T-helper 17 cell (primary cell): ENCODE measurements around the gene CPEB4. TPM values are rescaled to one million over a fixed set of nuclear protein-coding genes. Genes with fewer than 3 reads are reported as not detected.

Experiments
- ATAC-seq: fragments of 150-1000 bp; cut with Tn5 transposase; 2 replicates; pipeline ENCODE4 v1.10.0; 2021; ENCODE audit warnings: mild to moderate bottlenecking, moderate library complexity
- DNase-seq, 3 donors: peaks; one replicate each; pipeline versions ENCODE4 v3.0.0 to v3.0.0-alpha.2; 2020 to 2021
- H3K9me3 ChIP-seq: one replicate; pipeline ENCODE4 v1.7.0; 2013; ENCODE audit warnings: low read length, mild to moderate bottlenecking; ENCODE audit not compliant: control insufficient read depth, poor library complexity, severe bottlenecking
- H3K27ac Mint-ChIP-seq: one replicate; pipeline ENCODE4 v1.8.0; 2022; ENCODE audit warnings: mild to moderate bottlenecking, moderate library complexity, mixed read lengths
- H3K27me3 Mint-ChIP-seq: one replicate; pipeline ENCODE4 v1.8.0; 2022; ENCODE audit warnings: mixed read lengths
- H3K36me3 Mint-ChIP-seq: one replicate; pipeline ENCODE4 v1.8.0; 2022; ENCODE audit warnings: low read depth, mixed read lengths
- H3K4me1 Mint-ChIP-seq: one replicate; pipeline ENCODE4 v1.8.0; 2022; ENCODE audit warnings: mild to moderate bottlenecking, mixed read lengths
- H3K4me3 Mint-ChIP-seq: one replicate; pipeline ENCODE4 v1.8.0; 2022; ENCODE audit warnings: mild to moderate bottlenecking, moderate library complexity, mixed read lengths
- total RNA-seq, 4 donors: library from RNA in 2 of 4; stranded (reverse) in 2 of 4; gene quantifications; one replicate each; pipeline ENCODE4 v1.2.3 and lab custom pipeline; 2022 to 2026

Gene CPEB4
- total RNA-seq, 2 donors from 2014 or later, result 25.3 to 33.3 TPM

DNA sequence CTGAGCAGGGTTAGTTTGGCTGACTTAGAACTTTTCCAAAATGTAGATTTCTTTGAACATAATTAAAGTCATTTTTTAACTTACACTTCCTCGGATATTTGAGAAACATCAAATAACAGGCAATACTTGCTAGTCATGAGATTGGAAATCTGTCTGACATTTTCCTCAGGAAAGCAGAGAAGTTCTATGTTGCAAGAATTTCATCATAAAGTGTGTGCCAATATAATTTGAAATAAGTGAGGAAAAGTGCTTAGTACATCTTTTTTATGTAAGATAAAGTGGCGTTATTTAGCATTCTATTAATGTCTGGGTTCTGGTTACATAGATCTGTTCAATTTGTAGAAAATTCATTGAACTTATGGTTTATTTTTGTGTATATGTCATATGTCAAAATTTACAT is 52.1 kb downstream of the CPEB4 start:
- H3K4me3 Mint-ChIP-seq, result no peak overlapping the region
- no peak for DNase-seq
- ATAC-seq, result no peak
- H3K36me3 Mint-ChIP-seq, result no peaks in the 10 kb centered on the region
- no peaks in the 10 kb centered on the region for H3K9me3 ChIP-seq
- H3K4me1 Mint-ChIP-seq, result peaks cover 7% of the 10 kb centered on the region
- H3K27me3 Mint-ChIP-seq, result no peaks in the 10 kb centered on the region
- H3K27ac Mint-ChIP-seq, result no peak overlapping the region

DNA sequence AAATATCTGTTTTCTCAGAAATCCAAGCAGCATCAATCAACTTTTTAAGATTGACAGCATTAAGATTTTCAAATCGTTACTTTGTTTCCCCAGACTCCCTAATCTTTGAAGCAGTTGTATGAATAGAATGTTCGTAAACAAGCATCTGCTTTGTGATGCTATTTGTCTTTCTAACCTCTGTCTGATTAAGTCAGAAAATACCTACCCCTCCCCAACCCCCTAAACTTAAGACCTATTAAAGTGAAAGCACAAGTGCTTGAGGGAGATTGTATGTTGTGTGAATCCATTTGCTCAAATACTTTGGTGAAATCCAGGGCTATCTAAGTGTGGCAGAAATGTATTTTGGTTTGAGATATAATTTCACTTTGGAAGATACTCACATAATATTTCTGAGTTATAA is 53.0 kb downstream of the CPEB4 start:
- H3K36me3 Mint-ChIP-seq, result no peaks in the 10 kb centered on the region
- ATAC-seq (no peak), DNase-seq (no peak)
- H3K9me3 ChIP-seq, result no peaks in the 10 kb centered on the region
- no peak overlapping the region for H3K4me3 Mint-ChIP-seq
- peaks cover 7% of the 10 kb centered on the region for H3K4me1 Mint-ChIP-seq
- no peaks in the 10 kb centered on the region for H3K27me3 Mint-ChIP-seq
- no peak overlapping the region for H3K27ac Mint-ChIP-seq

DNA sequence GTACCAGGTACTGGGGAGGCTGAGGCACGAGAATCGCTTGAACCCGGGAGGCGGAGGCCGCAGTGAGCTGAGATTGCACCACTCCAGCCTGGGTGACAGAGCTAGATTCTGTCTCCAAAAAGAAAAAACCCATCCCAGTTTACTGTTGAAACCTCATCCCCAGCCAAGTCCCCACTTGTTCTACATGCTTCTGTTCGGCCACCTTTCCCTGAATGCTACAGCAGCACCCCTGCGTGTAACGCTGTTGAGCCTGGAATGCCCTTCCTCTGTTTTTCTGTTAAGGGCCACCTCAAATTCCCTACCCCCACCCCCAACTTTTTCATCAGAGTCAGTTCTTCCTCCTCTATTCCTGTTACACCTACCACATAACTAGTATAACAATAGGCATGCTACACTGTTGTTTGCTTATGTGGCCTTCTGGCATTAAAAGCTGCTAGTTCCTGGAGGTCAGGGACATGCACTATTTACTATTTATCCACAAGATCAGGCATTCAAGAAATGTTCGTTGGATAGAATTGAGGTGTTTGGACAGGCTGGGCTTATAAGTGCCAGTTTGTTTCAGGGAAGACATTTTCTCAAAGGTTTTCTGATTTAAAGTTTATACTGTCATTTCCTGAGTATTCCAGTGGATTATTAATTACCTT is 53.7 kb downstream of the CPEB4 start:
- DNase-seq (no peak), ATAC-seq (no peak)
- H3K27me3 Mint-ChIP-seq, result no peaks in the 10 kb centered on the region
- no peak overlapping the region for H3K4me3 Mint-ChIP-seq
- no peaks in the 10 kb centered on the region for H3K9me3 ChIP-seq
- H3K27ac Mint-ChIP-seq, result no peak overlapping the region
- H3K36me3 Mint-ChIP-seq, result peaks cover 2% of the 10 kb centered on the region
- peaks cover 7% of the 10 kb centered on the region for H3K4me1 Mint-ChIP-seq

DNA sequence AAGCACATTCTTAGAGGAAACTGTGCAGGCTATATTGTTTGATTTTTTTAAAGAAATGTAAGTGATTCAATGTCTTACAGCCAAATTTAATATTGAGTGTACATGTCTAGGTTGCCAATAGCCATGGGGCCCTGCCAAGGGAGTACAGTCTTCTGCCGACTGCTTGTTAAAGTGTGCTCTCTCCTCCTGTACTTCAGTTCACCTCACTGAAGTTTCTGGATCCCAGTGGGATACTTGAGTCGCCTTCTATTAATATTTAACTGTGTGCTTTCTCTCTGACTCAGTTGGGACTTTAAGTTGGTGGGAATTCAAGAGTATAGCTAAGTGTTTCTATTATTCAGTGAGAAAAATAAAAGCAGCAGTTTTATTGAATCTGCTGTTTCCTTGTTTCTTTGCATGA is 56.4 kb downstream of the CPEB4 start:
- Mint-ChIP-seq H3K4me1 (peaks cover 9% of the 10 kb centered on the region), H3K27me3 (no peaks in the 10 kb centered on the region), H3K27ac (no peak overlapping the region), H3K4me3 (no peak overlapping the region), H3K36me3 (peaks cover 7% of the 10 kb centered on the region)
- DNase-seq (no peak), ATAC-seq (no peak)
- no peaks in the 10 kb centered on the region for H3K9me3 ChIP-seq

DNA sequence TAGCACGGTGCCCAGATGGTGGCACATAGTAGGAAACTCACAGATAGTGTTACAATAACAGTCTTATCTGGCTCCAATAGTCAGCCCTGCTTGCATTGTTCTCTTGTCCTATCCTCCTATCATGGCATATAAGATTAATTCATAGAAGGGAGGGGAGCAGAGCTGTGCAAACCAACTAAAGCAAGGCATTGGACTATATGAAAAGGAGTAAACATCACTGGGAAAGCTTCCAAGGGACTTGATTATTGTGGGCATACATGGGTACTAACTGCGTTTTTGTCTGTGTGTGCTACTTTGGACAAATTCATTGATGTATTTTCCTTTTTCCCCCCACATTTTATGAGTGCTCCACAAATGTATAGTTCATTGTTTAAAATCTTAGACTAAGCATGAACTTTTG is 57.0 kb downstream of the CPEB4 start:
- peaks cover 11% of the 10 kb centered on the region for H3K36me3 Mint-ChIP-seq
- DNase-seq (no peak), ATAC-seq (no peak)
- H3K27ac Mint-ChIP-seq, result no peak overlapping the region
- no peaks in the 10 kb centered on the region for H3K27me3 Mint-ChIP-seq
- H3K4me3 Mint-ChIP-seq, result no peak overlapping the region
- H3K9me3 ChIP-seq, result no peaks in the 10 kb centered on the region
- H3K4me1 Mint-ChIP-seq, result peaks cover 9% of the 10 kb centered on the region

DNA sequence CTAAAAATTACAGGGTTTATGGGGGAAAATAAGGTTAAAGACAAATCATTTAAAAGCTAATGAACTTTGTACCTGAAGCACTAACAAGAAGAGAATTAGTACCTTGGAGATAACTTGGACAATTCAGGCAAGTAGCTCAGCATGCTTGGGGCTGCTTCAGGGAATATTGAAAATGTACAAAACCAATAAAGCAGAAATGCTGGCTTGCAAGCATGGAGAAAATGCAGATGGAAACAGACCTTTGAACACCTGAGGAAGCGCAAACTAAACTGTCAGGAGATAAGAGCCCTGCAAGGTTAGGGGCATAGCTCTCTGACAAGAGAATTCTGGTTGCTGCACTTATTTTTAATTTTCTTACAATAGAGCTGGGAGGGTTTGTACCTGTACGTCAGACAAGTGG is 58.2 kb downstream of the CPEB4 start:
- Mint-ChIP-seq H3K4me1 (peaks cover 9% of the 10 kb centered on the region), H3K27ac (no peak overlapping the region), H3K36me3 (peaks cover 11% of the 10 kb centered on the region), H3K27me3 (no peaks in the 10 kb centered on the region), H3K4me3 (no peak overlapping the region)
- no peak for DNase-seq
- H3K9me3 ChIP-seq, result no peaks in the 10 kb centered on the region
- no peak for ATAC-seq

DNA sequence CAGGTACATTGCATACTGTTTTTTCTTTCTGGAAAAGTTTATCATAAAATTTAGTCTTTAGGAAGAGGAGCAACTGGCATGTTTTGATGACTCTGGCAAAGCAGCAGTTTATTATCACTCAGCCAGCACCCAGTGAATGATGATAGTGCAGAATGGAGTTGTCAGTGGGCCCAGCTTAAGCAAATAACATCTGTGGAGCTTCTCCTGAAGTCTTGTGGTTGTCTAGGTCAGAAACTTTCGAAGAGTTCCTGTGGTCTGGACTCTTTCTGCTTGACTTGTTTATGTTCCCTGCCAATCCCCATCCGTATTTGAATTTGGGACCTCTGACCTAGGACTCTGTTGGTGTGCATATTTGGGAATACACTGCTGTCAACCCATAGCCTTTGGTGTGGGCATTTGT is 62.7 kb downstream of the CPEB4 start:
- ATAC-seq, result no peak
- Mint-ChIP-seq H3K4me3 (no peak overlapping the region), H3K27ac (no peak overlapping the region), H3K36me3 (peaks cover 16% of the 10 kb centered on the region), H3K27me3 (no peaks in the 10 kb centered on the region), H3K4me1 (peaks cover 4% of the 10 kb centered on the region)
- no peak for DNase-seq
- H3K9me3 ChIP-seq, result no peaks in the 10 kb centered on the region

DNA sequence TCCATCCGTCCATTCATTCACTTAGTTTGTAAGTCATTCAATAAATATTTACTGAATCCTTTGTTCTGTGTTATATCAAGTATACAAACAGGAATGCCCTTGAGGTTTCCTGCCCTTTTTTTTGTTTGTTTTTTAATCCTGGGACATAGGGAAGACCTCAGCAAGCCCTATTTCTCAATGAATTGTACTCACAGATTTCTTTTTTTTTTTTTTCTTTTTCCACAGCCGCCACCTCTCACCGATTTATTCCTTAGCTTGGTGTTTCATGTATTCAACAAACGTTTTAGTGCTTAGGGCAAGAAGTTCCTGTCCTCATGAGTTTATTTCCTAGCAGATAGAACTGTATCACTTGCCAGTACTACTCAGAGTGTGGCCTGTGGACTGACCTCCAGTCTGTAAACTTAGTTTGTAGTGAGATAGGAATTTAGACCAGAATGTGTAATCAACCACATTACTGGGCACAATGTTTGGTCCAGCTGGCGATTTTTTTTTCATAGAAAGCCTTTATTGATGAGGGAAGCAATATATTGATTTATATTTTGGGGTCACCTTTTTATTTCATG is 65.5 kb downstream of the CPEB4 start:
- peaks cover 4% of the 10 kb centered on the region for H3K4me1 Mint-ChIP-seq
- no peak for ATAC-seq

DNA sequence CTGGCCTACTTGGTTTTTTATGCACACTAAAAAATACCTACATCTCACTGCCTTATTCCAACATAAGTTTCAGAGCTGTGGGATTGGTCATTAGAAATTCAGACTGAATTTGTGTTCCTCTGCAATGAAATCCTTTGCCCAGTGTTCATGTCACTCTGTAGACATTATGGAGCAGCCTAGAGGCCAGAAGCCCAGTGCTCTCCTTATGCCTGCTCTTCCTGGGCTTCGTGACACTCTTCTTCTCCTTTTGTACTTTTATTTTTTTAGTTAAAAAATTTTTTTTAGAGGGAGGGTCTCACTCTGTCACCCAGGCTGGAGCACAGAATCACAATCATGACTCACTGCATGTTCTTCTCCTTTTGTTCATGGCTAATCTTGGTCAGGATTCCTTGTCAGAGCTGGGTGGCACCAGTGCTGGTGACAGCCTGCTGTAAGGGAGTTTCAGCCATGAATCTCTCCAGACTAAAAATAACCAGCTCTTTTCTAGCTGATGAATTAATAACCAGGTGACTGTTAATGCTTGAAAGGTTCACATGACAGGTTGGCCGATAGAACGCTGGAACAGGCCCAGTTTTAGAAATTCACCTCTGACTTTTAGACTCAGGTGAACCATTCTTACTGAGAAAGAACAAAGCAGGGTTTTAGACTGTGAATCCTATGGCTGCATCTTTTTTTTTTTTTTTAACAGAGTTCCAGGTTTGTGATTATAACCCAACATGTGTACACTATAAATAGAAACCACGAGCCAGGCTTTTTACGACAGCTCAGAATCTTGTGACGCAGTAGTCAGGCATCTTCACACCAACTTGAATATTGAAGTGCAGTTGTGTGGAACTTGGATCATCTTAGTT is 66.7 kb downstream of the CPEB4 start:
- ATAC-seq (no peak), DNase-seq (no peak)
- H3K36me3 Mint-ChIP-seq, result peaks cover 6% of the 10 kb centered on the region
- no peaks in the 10 kb centered on the region for H3K4me1 Mint-ChIP-seq
- H3K9me3 ChIP-seq, result no peaks in the 10 kb centered on the region
- H3K27ac Mint-ChIP-seq, result no peak overlapping the region
- H3K27me3 Mint-ChIP-seq, result no peaks in the 10 kb centered on the region
- H3K4me3 Mint-ChIP-seq, result no peak overlapping the region

More for the DNA sequence above, 65.5 kb downstream of the CPEB4 start:
- DNase-seq, result no peak
- no peaks in the 10 kb centered on the region for H3K9me3 ChIP-seq
- no peak overlapping the region for H3K4me3 Mint-ChIP-seq
- H3K27me3 Mint-ChIP-seq, result no peaks in the 10 kb centered on the region
- peaks cover 11% of the 10 kb centered on the region for H3K36me3 Mint-ChIP-seq
- H3K27ac Mint-ChIP-seq, result no peak overlapping the region

DNA sequence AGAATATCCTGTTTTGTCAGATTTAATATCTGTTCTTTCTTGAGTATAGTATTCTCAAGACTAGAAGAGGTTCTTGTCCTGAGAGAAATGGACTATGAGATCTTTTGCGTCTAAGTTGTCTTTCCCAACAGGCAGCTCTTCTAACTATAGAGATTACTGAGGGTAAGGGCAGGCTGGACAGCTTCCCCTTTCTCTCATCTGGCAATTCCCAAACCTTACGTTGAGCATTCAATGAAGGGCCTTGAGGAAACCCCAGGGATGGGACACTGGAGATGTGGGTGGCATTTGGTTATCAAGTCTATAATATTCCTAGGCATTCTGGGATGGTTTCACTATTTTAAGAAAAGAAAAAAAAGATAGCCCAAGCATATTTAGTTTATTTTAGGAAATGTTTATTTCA is 72.8 kb downstream of the CPEB4 start:
- H3K4me3 Mint-ChIP-seq, result no peak overlapping the region
- peaks cover 15% of the 10 kb centered on the region for H3K4me1 Mint-ChIP-seq
- no peak overlapping the region for H3K27ac Mint-ChIP-seq
- no peaks in the 10 kb centered on the region for H3K9me3 ChIP-seq
- H3K27me3 Mint-ChIP-seq, result no peaks in the 10 kb centered on the region
- H3K36me3 Mint-ChIP-seq, result no peaks in the 10 kb centered on the region
- no peak for DNase-seq
- no peak for ATAC-seq

DNA sequence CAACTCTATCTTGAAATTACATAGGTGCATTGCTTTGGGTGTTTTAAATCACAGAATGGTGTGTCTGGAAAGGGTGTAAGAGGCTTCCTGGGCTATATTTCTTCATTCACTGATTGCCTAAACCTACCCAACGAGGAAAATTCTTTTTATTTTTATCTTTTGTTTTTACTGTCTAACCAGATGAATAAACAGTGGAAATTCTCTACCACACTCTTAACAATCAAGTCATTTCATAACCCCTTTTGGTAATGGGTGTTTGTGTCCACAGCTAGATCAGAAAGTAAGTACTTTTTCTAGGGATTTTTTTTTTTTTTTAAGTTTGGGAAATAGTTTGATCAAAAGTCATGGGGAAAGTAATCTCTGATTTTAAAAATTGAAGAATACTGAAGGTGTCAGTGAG is 73.3 kb downstream of the CPEB4 start:
- Mint-ChIP-seq H3K4me3 (no peak overlapping the region), H3K27me3 (no peaks in the 10 kb centered on the region), H3K36me3 (no peaks in the 10 kb centered on the region), H3K4me1 (peaks cover 15% of the 10 kb centered on the region), H3K27ac (no peak overlapping the region)
- H3K9me3 ChIP-seq, result no peaks in the 10 kb centered on the region
- ATAC-seq (no peak), DNase-seq (no peak)

DNA sequence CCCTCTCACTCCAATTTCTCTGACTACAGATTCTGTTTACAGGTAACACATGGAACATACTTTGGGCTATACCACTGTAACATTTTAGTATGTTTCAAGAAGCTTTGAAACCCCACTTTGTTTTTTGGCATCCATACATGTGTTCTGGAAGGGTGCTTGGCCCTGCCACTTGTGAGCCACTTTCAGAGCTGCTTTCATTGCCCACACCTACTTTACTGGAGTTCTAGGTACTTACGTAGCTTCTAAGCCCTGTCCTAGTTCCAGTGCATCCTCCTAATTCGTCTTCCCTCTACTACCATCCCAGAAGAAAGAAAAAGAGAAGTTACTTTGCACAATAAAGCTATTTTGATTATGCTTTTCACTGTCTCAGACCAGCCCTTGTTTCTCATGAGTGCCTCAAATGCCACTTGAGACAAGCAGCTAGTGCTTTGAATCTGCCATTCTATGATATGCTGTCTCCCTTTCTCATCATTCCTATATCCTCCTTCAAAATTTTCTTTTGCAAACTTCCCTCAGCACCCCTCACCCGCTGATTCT is 74.4 kb downstream of the CPEB4 start:
- H3K4me3 Mint-ChIP-seq, result no peak overlapping the region
- H3K4me1 Mint-ChIP-seq, result peaks cover 15% of the 10 kb centered on the region

DNA sequence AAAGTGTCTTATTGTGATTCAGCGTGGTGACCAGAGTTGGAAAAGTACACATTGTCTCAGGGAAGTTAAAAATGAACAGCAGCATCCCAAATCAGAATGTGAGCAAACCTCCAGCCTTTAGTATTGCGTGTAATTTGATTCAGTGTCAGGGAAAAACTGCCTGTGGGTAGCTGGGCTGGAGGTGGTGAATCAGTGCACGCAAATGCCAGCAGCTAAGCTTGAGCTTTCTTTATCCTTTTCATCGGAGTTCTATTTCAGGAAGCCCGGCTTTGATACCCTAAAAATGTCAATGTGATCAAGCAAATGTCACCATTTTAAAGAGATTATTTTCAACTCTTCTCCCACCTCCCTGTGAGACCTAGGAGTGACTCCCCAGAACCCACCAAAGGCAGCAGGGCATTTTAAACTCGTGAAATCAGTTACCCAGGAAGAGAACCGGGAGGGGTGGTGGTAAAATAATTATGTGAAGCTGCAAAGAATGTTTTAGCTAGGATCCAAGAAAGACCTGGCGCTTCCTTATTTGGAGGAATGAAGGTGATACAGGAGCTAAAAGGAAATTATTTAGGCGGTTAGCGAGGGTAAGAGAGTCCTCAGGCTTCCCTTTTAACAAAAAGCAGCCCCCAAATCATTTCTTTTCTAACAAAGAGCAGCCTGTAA is 75.2 kb downstream of the CPEB4 start:
- peaks cover 15% of the 10 kb centered on the region for H3K4me1 Mint-ChIP-seq
- H3K36me3 Mint-ChIP-seq, result no peaks in the 10 kb centered on the region
- ATAC-seq (no peak), DNase-seq (no peak)
- H3K27me3 Mint-ChIP-seq, result no peaks in the 10 kb centered on the region
- H3K9me3 ChIP-seq, result no peaks in the 10 kb centered on the region
- peak overlapping the region; percentile 36 for H3K4me3 Mint-ChIP-seq
- peak overlapping the region; percentile 41 for H3K27ac Mint-ChIP-seq

More for the DNA sequence above, 74.4 kb downstream of the CPEB4 start:
- Mint-ChIP-seq H3K27ac (no peak overlapping the region), H3K36me3 (no peaks in the 10 kb centered on the region), H3K27me3 (no peaks in the 10 kb centered on the region)
- no peaks in the 10 kb centered on the region for H3K9me3 ChIP-seq
- DNase-seq, result no peak
- ATAC-seq, result no peak
